Mesenchymal stem cell (in vitro differentiated cells and primary cell): ENCODE results near the gene ZNF519.
"Not testable (repeated sequence)": the region's sequence is repeated elsewhere in the genome, so short reads cannot be mapped to it uniquely, and the experiment has no call there.

ENCODE experiments used
- DNase-seq: peaks from one replicate; pipeline ENCODE4 v3.0.0-alpha.2; 2013
- H2AFZ ChIP-seq: one replicate; pipeline ENCODE4 v1.6.1; 2013; ENCODE audit warnings: low read depth, mild to moderate bottlenecking, control low read depth, inconsistent platforms, low read length, moderate library complexity
- H2AK5ac ChIP-seq: 2 replicates; pipeline ENCODE4 v1.6.1; 2013; ENCODE audit warnings: low read length, moderate library complexity, mild to moderate bottlenecking, inconsistent platforms; ENCODE audit not compliant: severe bottlenecking
- H2BK120ac ChIP-seq: one replicate; pipeline ENCODE4 v1.6.1; 2013; ENCODE audit warnings: low read depth, mild to moderate bottlenecking, inconsistent platforms, low read length, moderate library complexity
- H2BK12ac ChIP-seq, 2 experiments: one replicate each; pipeline ENCODE4 v1.6.1; 2013; ENCODE audit warnings: inconsistent platforms in 2 of 2, low read length in 2 of 2, mild to moderate bottlenecking in 2 of 2, moderate library complexity in 2 of 2, control low read depth in 1 of 2
- H2BK15ac ChIP-seq: one replicate; pipeline ENCODE4 v1.6.1; 2013; ENCODE audit warnings: mild to moderate bottlenecking, low read depth, inconsistent platforms; ENCODE audit not compliant: poor library complexity, severe bottlenecking
- H2BK5ac ChIP-seq: 2 replicates; pipeline ENCODE4 v1.6.1; 2013; ENCODE audit warnings: low read depth, mild to moderate bottlenecking, low read length, control low read depth, inconsistent platforms; ENCODE audit not compliant: poor library complexity, severe bottlenecking
- H3K14ac ChIP-seq, 2 experiments: one replicate each; pipeline ENCODE4 v1.6.1; 2013; ENCODE audit warnings: inconsistent platforms in 2 of 2, low read length in 2 of 2, control low read depth in 1 of 2, mild to moderate bottlenecking in 1 of 2, moderate library complexity in 1 of 2
- H3K18ac ChIP-seq, 2 experiments: one replicate each; pipeline ENCODE4 v1.6.1; 2013; ENCODE audit warnings: inconsistent platforms in 2 of 2, low read length in 2 of 2, control low read depth in 1 of 2, low read depth in 1 of 2, mild to moderate bottlenecking in 1 of 2
- H3K23ac ChIP-seq, 2 experiments: one replicate each; pipeline ENCODE4 v1.6.1; 2013; ENCODE audit warnings: inconsistent platforms in 2 of 2, low read length in 2 of 2, mild to moderate bottlenecking in 2 of 2, moderate library complexity in 2 of 2, control low read depth in 1 of 2
- H3K27ac ChIP-seq: 2 replicates; pipeline ENCODE4 v1.5.1; 2013; ENCODE audit warnings: mild to moderate bottlenecking, moderate library complexity, low read length, control low read depth, inconsistent platforms; ENCODE audit not compliant: poor library complexity, severe bottlenecking
- H3K27me3 ChIP-seq, 2 experiments: 2 replicates each; pipeline versions ENCODE4 v1.6.1 to v1.7.0; 2013; ENCODE audit warnings: low read length in 2 of 2, mild to moderate bottlenecking in 2 of 2, moderate library complexity in 2 of 2, control low read depth in 1 of 2, inconsistent platforms in 1 of 2; ENCODE audit not compliant: control insufficient read depth in 1 of 2, insufficient read depth in 1 of 2
- H3K36me3 ChIP-seq, 2 experiments: 2 replicates each; pipeline versions ENCODE4 v1.6.1 to v1.7.0; 2013; ENCODE audit warnings: low read length in 2 of 2, control low read depth in 1 of 2, inconsistent platforms in 1 of 2, low read depth in 1 of 2, mild to moderate bottlenecking in 1 of 2; ENCODE audit not compliant: insufficient read depth in 2 of 2, control insufficient read depth in 1 of 2
- H3K4ac ChIP-seq, 2 experiments: one replicate each; pipeline ENCODE4 v1.6.1; 2013; ENCODE audit warnings: inconsistent platforms in 2 of 2, low read length in 2 of 2, mild to moderate bottlenecking in 2 of 2, moderate library complexity in 2 of 2, control low read depth in 1 of 2, low read depth in 1 of 2
- H3K4me1 ChIP-seq: 2 replicates; pipeline ENCODE4 v1.6.1; 2013; ENCODE audit warnings: low read depth, low read length, control low read depth; ENCODE audit not compliant: control insufficient read depth, insufficient read depth
- H3K4me2 ChIP-seq: 2 replicates; pipeline ENCODE4 v1.6.1; 2013; ENCODE audit warnings: low read length, mild to moderate bottlenecking, inconsistent platforms; ENCODE audit not compliant: poor library complexity, severe bottlenecking
- H3K4me3 ChIP-seq, 2 experiments: 2 replicates each; pipeline versions ENCODE4 v1.5.1 to v1.7.0; 2013; ENCODE audit warnings: low read length in 2 of 2, mild to moderate bottlenecking in 2 of 2, control low read depth in 1 of 2, low read depth in 1 of 2; ENCODE audit not compliant: insufficient read depth in 1 of 2
- H3K79me1 ChIP-seq: replicated peaks from 2 replicates; pipeline ENCODE4 v1.6.1; 2013; ENCODE audit warnings: mild to moderate bottlenecking, control low read depth, low read length, inconsistent platforms; ENCODE audit not compliant: poor library complexity, severe bottlenecking
- H3K9ac ChIP-seq: 2 replicates; pipeline ENCODE4 v1.7.0; 2013; ENCODE audit warnings: mild to moderate bottlenecking, low read length, moderate library complexity
- H3K9me3 ChIP-seq: 2 replicates; pipeline ENCODE4 v1.7.0; 2013; ENCODE audit warnings: mild to moderate bottlenecking, low read length; ENCODE audit not compliant: control insufficient read depth
- H4K8ac ChIP-seq: one replicate; pipeline ENCODE4 v1.6.1; 2013; ENCODE audit warnings: inconsistent platforms, mild to moderate bottlenecking, low read length, moderate library complexity
- H4K91ac ChIP-seq: one replicate; pipeline ENCODE4 v1.6.1; 2013; ENCODE audit warnings: mild to moderate bottlenecking, low read length, inconsistent platforms
- WGBS: methylation state at CpG from one replicate; pipeline ENCODE4 v1.1.7; 2013; ENCODE audit warnings: mixed read lengths; 5-methylcytosine and 5-hydroxymethylcytosine counted together

The ZNF519 gene

DNA sequence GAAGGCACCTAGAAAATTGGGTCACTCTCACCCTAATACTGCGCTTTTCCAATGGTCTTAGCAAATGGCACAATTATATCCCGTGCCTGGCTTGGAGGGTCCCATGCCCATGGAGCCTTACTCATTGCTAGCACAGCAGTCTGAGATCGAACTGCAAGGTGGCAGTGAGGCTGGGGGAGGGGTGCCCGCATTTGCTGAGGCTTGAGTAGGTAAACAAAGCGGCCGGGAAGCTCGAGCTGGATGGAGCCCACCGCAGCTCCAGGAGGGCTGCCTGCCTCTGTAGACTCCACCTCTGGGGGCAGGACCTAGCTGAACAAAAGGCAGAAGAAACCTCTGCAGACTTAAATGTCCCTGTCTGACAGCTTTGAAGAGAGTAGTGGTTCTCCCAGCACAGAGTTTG lies 30.7 kb upstream of the ZNF519 start:
- H3K9ac ChIP-seq, H2BK12ac ChIP-seq, H3K27me3 ChIP-seq, H3K79me1 ChIP-seq, DNase-seq, H2BK15ac ChIP-seq, H3K18ac ChIP-seq, H3K14ac ChIP-seq, H3K23ac ChIP-seq, H3K4ac ChIP-seq, H3K9me3 ChIP-seq, H2AFZ ChIP-seq, H2BK120ac ChIP-seq, H3K27ac ChIP-seq, H4K8ac ChIP-seq, H3K4me2 ChIP-seq, H3K4me3 ChIP-seq, H2BK5ac ChIP-seq, H3K36me3 ChIP-seq, H3K4me1 ChIP-seq, H2AK5ac ChIP-seq, H4K91ac ChIP-seq: not testable (repeated sequence)
- 74% methylated on average over 7 of the region's 8 CpGs for WGBS

GRCh38 chr18:14151564-14152113 lies 19.4 kb upstream of the ZNF519 start:
- not testable (repeated sequence) for H4K91ac ChIP-seq, H3K23ac ChIP-seq, H3K79me1 ChIP-seq, H3K4me2 ChIP-seq, H3K9me3 ChIP-seq, H2BK15ac ChIP-seq, H2AFZ ChIP-seq, H2AK5ac ChIP-seq, H3K4me1 ChIP-seq, H2BK12ac ChIP-seq, H3K36me3 ChIP-seq, DNase-seq, H3K27ac ChIP-seq, H3K9ac ChIP-seq, H3K18ac ChIP-seq, H3K4me3 ChIP-seq, H3K27me3 ChIP-seq, H2BK120ac ChIP-seq, H4K8ac ChIP-seq, H3K14ac ChIP-seq, H2BK5ac ChIP-seq, H3K4ac ChIP-seq
- 65% methylated on average over 6 of the region's 8 CpGs for WGBS

DNA sequence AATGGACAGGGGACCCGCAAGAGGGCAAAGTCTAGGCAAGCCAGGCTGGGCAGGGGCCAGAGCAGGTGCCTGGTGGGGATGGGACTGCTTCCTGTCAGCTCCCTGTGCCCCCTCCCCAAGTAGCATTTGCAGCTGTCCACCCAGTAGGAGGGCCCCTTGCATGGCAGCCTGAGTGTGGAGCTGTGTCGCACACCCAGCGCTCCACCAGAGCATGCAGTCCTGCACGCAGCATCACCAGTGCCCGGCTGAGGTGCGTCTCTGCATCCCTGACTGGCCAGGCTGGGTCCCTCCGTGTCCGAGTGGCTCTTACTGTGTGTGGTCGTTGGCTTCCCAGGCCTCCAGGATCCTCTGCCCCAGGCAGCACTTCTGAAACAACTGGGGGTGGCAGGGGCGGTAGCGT lies 18.5 kb upstream of the ZNF519 start:
- not testable (repeated sequence) for H3K18ac ChIP-seq, H3K27me3 ChIP-seq, H2BK15ac ChIP-seq, H4K91ac ChIP-seq, H3K27ac ChIP-seq, H3K36me3 ChIP-seq, H3K9ac ChIP-seq, H3K4me1 ChIP-seq, H3K23ac ChIP-seq, H3K4me2 ChIP-seq, H4K8ac ChIP-seq, H3K4me3 ChIP-seq, H3K79me1 ChIP-seq, H3K9me3 ChIP-seq, H2BK5ac ChIP-seq, DNase-seq, H3K4ac ChIP-seq, H3K14ac ChIP-seq, H2AK5ac ChIP-seq, H2BK120ac ChIP-seq, H2AFZ ChIP-seq, H2BK12ac ChIP-seq
- 89% methylated on average over 10 of the region's 11 CpGs for WGBS

DNA sequence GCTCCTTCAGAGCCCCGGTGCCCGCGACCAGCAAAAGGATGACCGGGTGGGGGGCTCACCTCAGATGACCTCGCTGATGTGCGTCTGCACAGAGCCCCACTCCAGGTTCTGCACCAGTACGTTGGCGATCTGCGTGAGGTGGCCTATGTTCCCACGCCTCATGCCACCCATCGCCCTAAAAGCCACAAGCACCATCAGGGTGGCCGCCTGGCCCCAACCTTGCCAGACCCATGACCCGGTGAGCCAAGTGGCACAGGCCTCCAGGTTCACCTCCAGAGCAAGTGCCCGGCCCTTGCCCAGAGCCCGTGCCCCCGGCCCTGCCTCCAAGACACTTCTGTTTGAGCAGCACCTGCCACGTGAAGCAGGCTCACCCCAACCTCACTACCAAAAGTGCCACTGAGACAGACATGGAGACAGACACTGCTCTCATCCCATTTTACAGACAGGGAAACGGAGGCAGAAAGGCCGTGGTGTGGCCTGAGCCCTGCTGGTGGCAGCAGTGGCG lies 17.7 kb upstream of the ZNF519 start:
- H2AFZ ChIP-seq, H3K27me3 ChIP-seq, DNase-seq, H3K27ac ChIP-seq, H3K79me1 ChIP-seq, H3K14ac ChIP-seq, H4K8ac ChIP-seq, H2BK15ac ChIP-seq, H2BK5ac ChIP-seq, H3K4me2 ChIP-seq, H2BK120ac ChIP-seq, H3K4me1 ChIP-seq, H2BK12ac ChIP-seq, H3K4ac ChIP-seq, H4K91ac ChIP-seq, H3K18ac ChIP-seq, H3K9me3 ChIP-seq, H2AK5ac ChIP-seq, H3K4me3 ChIP-seq, H3K36me3 ChIP-seq, H3K23ac ChIP-seq, H3K9ac ChIP-seq: not testable (repeated sequence)
- WGBS, result 96% methylated on average over 12 of the region's 20 CpGs
